GM13977 (cell line): Measurements from ENCODE around the gene MBNL1.

Source experiments
- DNase-seq: peaks from one replicate; pipeline ENCODE4 v3.0.0; 2012; ENCODE audit warnings: low spot score
- CTCF ChIP-seq: IDR thresholded peaks from 2 replicates; pipeline ENCODE4 v1.5.1; 2012; ENCODE audit warnings: mild to moderate bottlenecking, control low read depth; ENCODE audit not compliant: insufficient read depth; ENCODE audit errors: extremely low read depth, missing control alignments
- in situ Hi-C: fragments of 300-500 bp; cut with MboI; formaldehyde crosslinking; loops from one replicate; pipeline ENCODE4 v1.12.0; 2022; ENCODE audit warnings: low sequenced_read_pairs, low pct_unique_long_range_greater_than_20kb, mixed read lengths, inconsistent platforms; ENCODE audit not compliant: unreplicated experiment

MBNL1 gene

GRCh38 chr3:152304160-152304559 lies 35.4 kb downstream of the MBNL1 start:
- in situ Hi-C loops = no loop called here
- DNase-seq = no peak
- TF ChIP-seq CTCF = no peak

- no peak for DNase-seq
- in situ Hi-C loops = no loop called here
- no peak for TF ChIP-seq CTCF
Measured at GRCh38 chr3:152305075-152305474, 36.3 kb downstream of the MBNL1 start.

- no peak for DNase-seq
- in situ Hi-C loops = no loop called here
- no peak for TF ChIP-seq CTCF
Measured at GRCh38 chr3:152307829-152308474, 39.2 kb downstream of the MBNL1 start.

GRCh38 chr3:152308475-152308844 lies 39.7 kb downstream of the MBNL1 start:
- in situ Hi-C loops = no loop called here
- TF ChIP-seq CTCF = no peak
- no peak for DNase-seq

- DNase-seq = no peak
- no peak for TF ChIP-seq CTCF
- in situ Hi-C loops = no loop called here
Measured at GRCh38 chr3:152309031-152309430, 40.3 kb downstream of the MBNL1 start.

- no peak for DNase-seq
- in situ Hi-C loops = no loop called here
- no peak for TF ChIP-seq CTCF
Measured at GRCh38 chr3:152309535-152310307, 41.0 kb downstream of the MBNL1 start.
